AG10803 (cell line): ENCODE results near the gene TMSB10.

Source experiments
- DNase-seq: peaks from one replicate; pipeline ENCODE4 v3.0.0; 2010; ENCODE audit warnings: low read depth
- H3K4me3 ChIP-seq: 2 replicates; pipeline ENCODE4 v1.5.1; 2011; ENCODE audit warnings: mild to moderate bottlenecking, low read length, control low read depth
- TF ChIP-seq, protein P1 (sequence below): conservative IDR thresholded peaks from 2 replicates; pipeline ENCODE4 v1.5.1; 2011; ENCODE audit warnings: mild to moderate bottlenecking, low read length, control low read depth, inconsistent platforms

The TMSB10 gene

GRCh38 chr2:84954329-84954728, 48.9 kb downstream of the TMSB10 start:
- no peak for DNase-seq
- TF ChIP-seq, protein P1, sequence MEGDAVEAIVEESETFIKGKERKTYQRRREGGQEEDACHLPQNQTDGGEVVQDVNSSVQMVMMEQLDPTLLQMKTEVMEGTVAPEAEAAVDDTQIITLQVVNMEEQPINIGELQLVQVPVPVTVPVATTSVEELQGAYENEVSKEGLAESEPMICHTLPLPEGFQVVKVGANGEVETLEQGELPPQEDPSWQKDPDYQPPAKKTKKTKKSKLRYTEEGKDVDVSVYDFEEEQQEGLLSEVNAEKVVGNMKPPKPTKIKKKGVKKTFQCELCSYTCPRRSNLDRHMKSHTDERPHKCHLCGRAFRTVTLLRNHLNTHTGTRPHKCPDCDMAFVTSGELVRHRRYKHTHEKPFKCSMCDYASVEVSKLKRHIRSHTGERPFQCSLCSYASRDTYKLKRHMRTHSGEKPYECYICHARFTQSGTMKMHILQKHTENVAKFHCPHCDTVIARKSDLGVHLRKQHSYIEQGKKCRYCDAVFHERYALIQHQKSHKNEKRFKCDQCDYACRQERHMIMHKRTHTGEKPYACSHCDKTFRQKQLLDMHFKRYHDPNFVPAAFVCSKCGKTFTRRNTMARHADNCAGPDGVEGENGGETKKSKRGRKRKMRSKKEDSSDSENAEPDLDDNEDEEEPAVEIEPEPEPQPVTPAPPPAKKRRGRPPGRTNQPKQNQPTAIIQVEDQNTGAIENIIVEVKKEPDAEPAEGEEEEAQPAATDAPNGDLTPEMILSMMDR: no peak
- H3K4me3 ChIP-seq: no peak overlapping the region
